H1 (cell line): ENCODE measurements around the gene PTPRC. TPM values are rescaled to one million over a fixed set of nuclear protein-coding genes. Genes with fewer than 3 reads are reported as not detected.

ENCODE experiments used
- CTCF ChIA-PET: fragments of 300-600 bp; sonication (Branson Sonifier 250); formaldehyde crosslinking; loops from one replicate; lab custom pipeline; 2021; ENCODE audit not compliant: partially characterized antibody; lab: Charles Lee
- POLR2A ChIA-PET: fragments of 300-600 bp; sonication (Branson Sonifier 250); formaldehyde crosslinking; loops from one replicate; lab custom pipeline; 2021; ENCODE audit warnings: inconsistent platforms; ENCODE audit not compliant: partially characterized antibody; lab: Charles Lee
- DNase-seq, 2 experiments: peaks; one replicate each; pipeline versions ENCODE4 v3.0.0 to v3.0.0-alpha.2; 2010 to 2022; ENCODE audit warnings: low spot score in 2 of 2, low read depth in 1 of 2, mixed read lengths in 1 of 2
- FAIRE-seq: peaks from 2 replicates; lab custom pipeline; 2011; peaks lifted over from hg19 to GRCh38; lab: Jason Lieb, UNC
- H2AFZ ChIP-seq: 2 replicates; pipeline ENCODE4 v1.8.1; 2012; ENCODE audit warnings: low read length, inconsistent platforms
- H2AK5ac ChIP-seq: 2 replicates; pipeline ENCODE4 v1.6.1; 2013; ENCODE audit warnings: low read depth, low read length
- H2BK120ac ChIP-seq: replicated peaks from 2 replicates; pipeline ENCODE3; 2013; ENCODE audit warnings: low read depth, low read length, inconsistent platforms
- H2BK12ac ChIP-seq: 2 replicates; pipeline ENCODE4 v1.6.1; 2013; ENCODE audit warnings: low read depth, low read length
- H2BK15ac ChIP-seq: 2 replicates; pipeline ENCODE4 v1.6.1; 2013; ENCODE audit warnings: low read length
- H2BK20ac ChIP-seq: 2 replicates; pipeline ENCODE4 v1.6.1; 2013; ENCODE audit warnings: low read length
- H2BK5ac ChIP-seq: 2 replicates; pipeline ENCODE4 v1.6.1; 2013; ENCODE audit warnings: low read depth, low read length
- H3K14ac ChIP-seq: 2 replicates; pipeline ENCODE4 v1.6.1; 2013; ENCODE audit warnings: inconsistent platforms; ENCODE audit not compliant: insufficient read length
- H3K18ac ChIP-seq: 2 replicates; pipeline ENCODE4 v1.6.1; 2013; ENCODE audit warnings: low read length; ENCODE audit errors: extremely low read depth
- H3K23ac ChIP-seq: 2 replicates; pipeline ENCODE4 v1.6.1; 2013; ENCODE audit warnings: inconsistent platforms; ENCODE audit not compliant: insufficient read length
- H3K23me2 ChIP-seq: 2 replicates; pipeline ENCODE4 v1.6.1; 2013; ENCODE audit warnings: low read depth, low read length
- H3K27ac ChIP-seq: 2 replicates; pipeline ENCODE4 v1.6.1; 2011; ENCODE audit warnings: low read depth, low read length, inconsistent platforms
- H3K27me3 ChIP-seq, 4 experiments: replicated peaks in 1 of 4; 1 replicate in 1 of 4; 2 replicates in 3 of 4; pipeline versions ENCODE4 v1.6.1 to v1.8.1; 2011 to 2013; ENCODE audit warnings: low read length in 3 of 4, mild to moderate bottlenecking in 3 of 4, inconsistent platforms in 2 of 4, mixed read lengths in 2 of 4, moderate library complexity in 1 of 4; ENCODE audit not compliant: control insufficient read depth in 3 of 4, insufficient read depth in 3 of 4; ENCODE audit errors: extremely low read depth in 1 of 4
- H3K36me3 ChIP-seq, 4 experiments: 2 replicates each; pipeline versions ENCODE4 v1.6.1 to v1.8.1; 2011 to 2013; ENCODE audit warnings: mild to moderate bottlenecking in 4 of 4, low read length in 3 of 4, moderate library complexity in 2 of 4, control low read depth in 1 of 4, inconsistent platforms in 1 of 4; ENCODE audit not compliant: insufficient read depth in 4 of 4, control insufficient read depth in 2 of 4
- H3K4ac ChIP-seq: replicated peaks from 2 replicates; pipeline ENCODE3; 2013; ENCODE audit warnings: low read length, low read depth, mixed read lengths, inconsistent platforms; ENCODE audit not compliant: insufficient read length
- H3K4me1 ChIP-seq, 4 experiments: replicated peaks in 1 of 4; 1 replicate in 1 of 4; 2 replicates in 3 of 4; pipeline versions ENCODE4 v1.6.1 to v1.8.1; 2011 to 2013; ENCODE audit warnings: low read length in 3 of 4, inconsistent platforms in 2 of 4, mixed read lengths in 1 of 4; ENCODE audit not compliant: insufficient read depth in 4 of 4, control insufficient read depth in 3 of 4
- H3K4me2 ChIP-seq, 2 experiments: 2 replicates each; pipeline versions ENCODE4 v1.6.1 to v1.8.1; 2011 to 2013; ENCODE audit warnings: low read depth in 2 of 2, low read length in 2 of 2, control low read depth in 1 of 2, inconsistent platforms in 1 of 2, mild to moderate bottlenecking in 1 of 2; ENCODE audit not compliant: insufficient read depth in 1 of 2
- H3K4me3 ChIP-seq, 4 experiments: fragments of 200-600, 300-600 bp in 1 of 4; sonication (generic), shearing (Covaris generic), sonication (Bioruptor Twin) in 1 of 4; 2 replicates each; pipeline versions ENCODE4 v1.5.1 to v1.8.1; 2011 to 2016; ENCODE audit warnings: low read length in 4 of 4, low read depth in 3 of 4, control low read depth in 2 of 4, inconsistent platforms in 2 of 4, mild to moderate bottlenecking in 2 of 4, mixed read lengths in 1 of 4, moderate library complexity in 1 of 4; ENCODE audit not compliant: insufficient read depth in 2 of 4; ENCODE audit errors: extremely low read depth in 1 of 4
- H3K56ac ChIP-seq: replicated peaks from 2 replicates; pipeline ENCODE3; 2013; ENCODE audit warnings: low read depth, mild to moderate bottlenecking, mixed read lengths, low read length, inconsistent platforms; ENCODE audit not compliant: insufficient read length
- H3K79me1 ChIP-seq: 2 replicates; pipeline ENCODE4 v1.6.1; 2013; ENCODE audit warnings: low read depth, low read length, control low read depth
- H3K79me2 ChIP-seq, 2 experiments: 2 replicates each; pipeline versions ENCODE4 v1.6.1 to v1.8.1; 2012 to 2013; ENCODE audit warnings: low read length in 2 of 2, mild to moderate bottlenecking in 2 of 2, inconsistent platforms in 1 of 2; ENCODE audit not compliant: insufficient read depth in 2 of 2, control insufficient read depth in 1 of 2
- H3K9ac ChIP-seq, 4 experiments: replicated peaks in 1 of 4; 1 replicate in 1 of 4; 2 replicates in 3 of 4; pipeline versions ENCODE4 v1.6.1 to v1.8.1; 2011 to 2013; ENCODE audit warnings: low read depth in 3 of 4, low read length in 3 of 4, control low read depth in 2 of 4, mild to moderate bottlenecking in 2 of 4, moderate library complexity in 2 of 4, inconsistent platforms in 1 of 4; ENCODE audit errors: extremely low read depth in 1 of 4
- H3K9me3 ChIP-seq, 2 experiments: 2 replicates each; pipeline versions ENCODE4 v1.6.1 to v1.8.1; 2012 to 2013; ENCODE audit warnings: mild to moderate bottlenecking in 2 of 2, moderate library complexity in 2 of 2, control low read depth in 1 of 2, inconsistent platforms in 1 of 2, low read depth in 1 of 2, low read length in 1 of 2, mixed read lengths in 1 of 2; ENCODE audit not compliant: insufficient read depth in 2 of 2
- H4K20me1 ChIP-seq, 2 experiments: replicated peaks in 1 of 2; 2 replicates each; pipeline versions ENCODE3 to v1.8.1; 2011 to 2013; ENCODE audit warnings: inconsistent platforms in 2 of 2, low read length in 2 of 2, mild to moderate bottlenecking in 1 of 2; ENCODE audit not compliant: insufficient read depth in 2 of 2, control insufficient read depth in 1 of 2
- H4K5ac ChIP-seq: 2 replicates; pipeline ENCODE4 v1.6.1; 2013; ENCODE audit warnings: low read length, low read depth, mixed read lengths, inconsistent platforms; ENCODE audit not compliant: insufficient read length
- H4K8ac ChIP-seq: 2 replicates; pipeline ENCODE4 v1.8.0; 2013; ENCODE audit warnings: mild to moderate bottlenecking, moderate library complexity, low read length, inconsistent platforms; ENCODE audit not compliant: insufficient read depth; ENCODE audit errors: extremely low read depth
- H4K91ac ChIP-seq: replicated peaks from 2 replicates; pipeline ENCODE3; 2013; ENCODE audit warnings: low read length, mixed read lengths, inconsistent platforms; ENCODE audit not compliant: insufficient read length
- BRCA1 ChIP-seq: IDR thresholded peaks from 2 replicates; pipeline ENCODE4 v1.6.1; 2012; ENCODE audit warnings: low read depth, low read length, improper control_type of control experiment
- CEBPB ChIP-seq: IDR thresholded peaks from 2 replicates; pipeline ENCODE4 v1.6.1; 2012; ENCODE audit warnings: low read depth, low read length
- E2F6 ChIP-seq: IDR thresholded peaks from 2 replicates; pipeline ENCODE4 v1.6.1; 2012; ENCODE audit warnings: inconsistent platforms
- GABPA ChIP-seq: IDR thresholded peaks from 2 replicates; pipeline ENCODE4 v1.6.1; 2011; ENCODE audit warnings: mild to moderate bottlenecking, low read length, moderate library complexity, borderline replicate concordance; ENCODE audit not compliant: insufficient read depth
- GTF2F1 ChIP-seq: IDR thresholded peaks from 2 replicates; pipeline ENCODE4 v1.6.1; 2012; ENCODE audit warnings: low read depth, low read length, improper control_type of control experiment, borderline replicate concordance
- HDAC2 ChIP-seq, 2 experiments: fragments of 300-600 bp in 1 of 2; sonication (generic) in 1 of 2; IDR thresholded peaks; 2 replicates each; pipeline ENCODE4 v1.6.1; 2011 to 2012; ENCODE audit warnings: low read depth in 2 of 2, low read length in 2 of 2, mild to moderate bottlenecking in 2 of 2, moderate library complexity in 2 of 2, borderline replicate concordance in 1 of 2, inconsistent platforms in 1 of 2
- JUN ChIP-seq: IDR thresholded peaks from 2 replicates; pipeline ENCODE4 v1.6.1; 2011; ENCODE audit warnings: low read depth, mild to moderate bottlenecking, improper control_type of control experiment, low read length
- MAX ChIP-seq: IDR thresholded peaks from 2 replicates; pipeline ENCODE4 v1.6.1; 2012; ENCODE audit warnings: inconsistent platforms
- NRF1 ChIP-seq: IDR thresholded peaks from 2 replicates; pipeline ENCODE4 v1.6.1; 2011; ENCODE audit warnings: mild to moderate bottlenecking, low read depth, low read length, improper control_type of control experiment
- PHF8 ChIP-seq: fragments of 200-600 bp; sonication (generic); conservative IDR thresholded peaks from 2 replicates; pipeline ENCODE4 v1.7.1; 2012; ENCODE audit warnings: low read depth, mild to moderate bottlenecking, inconsistent platforms, low read length, moderate library complexity
- POU5F1 ChIP-seq: IDR thresholded peaks from 2 replicates; pipeline ENCODE4 v1.6.1; 2011; ENCODE audit warnings: low read depth, mild to moderate bottlenecking, low read length, moderate library complexity
- RFX5 ChIP-seq: IDR thresholded peaks from 2 replicates; pipeline ENCODE4 v1.6.1; 2011; ENCODE audit warnings: low read depth, low read length, improper control_type of control experiment, borderline replicate concordance
- ZNF274 ChIP-seq: IDR thresholded peaks from 2 replicates; pipeline ENCODE4 v1.7.0; 2012; ENCODE audit warnings: low read length, borderline replicate concordance; ENCODE audit errors: extremely low read depth
- WGBS, 2 experiments: shearing (Covaris generic) in 1 of 2; methylation state at CpG; one replicate each; pipeline versions ENCODE4 v1.1.6 to v1.1.7; 2013 to 2015; ENCODE audit warnings: low lambda C conversion rate in 2 of 2, mixed read lengths in 2 of 2, inconsistent platforms in 1 of 2, low coverage in 1 of 2, missing lambda C conversion rate in 1 of 2; ENCODE audit not compliant: insufficient replicate concordance in 2 of 2, insufficient coverage in 1 of 2, insufficient read length in 1 of 2; ENCODE audit errors: extremely low coverage in 1 of 2, missing lambda C conversion rate in 1 of 2; 5-methylcytosine and 5-hydroxymethylcytosine counted together
- polyA plus RNA-seq, 7 experiments: library from polyadenylated mRNA; depleted of rRNA in 3 of 7; stranded (reverse) in 5 of 7; unstranded in 2 of 7; fragments of >200 nt in 5 of 7; fragments of 200-250 nt in 2 of 7; gene quantifications; 1 replicate in 5 of 7; 2 replicates in 1 of 7; 4 replicates in 1 of 7; pipeline versions ENCODE4 v1.2.1 to v1.2.3, GENCODE V29; 2011 to 2013; ENCODE audit warnings: missing spikeins in 2 of 7, mixed read lengths in 2 of 7
- total RNA-seq: library from RNA; stranded (reverse); fragmentation: NEBNext Ultra II Directional; extraction: Animal tissue kit (Norgen Biotek cat#: 25700); gene quantifications from 2 replicates; pipeline ENCODE4 v1.2.1, GENCODE V29; 2021

The PTPRC gene
- total and polyA plus RNA-seq, 2 of the 8 experiments (the other 6 are each of a cell fraction or from before 2014, with no cell fraction given), result 0.05 TPM; not detected in 1

DNA sequence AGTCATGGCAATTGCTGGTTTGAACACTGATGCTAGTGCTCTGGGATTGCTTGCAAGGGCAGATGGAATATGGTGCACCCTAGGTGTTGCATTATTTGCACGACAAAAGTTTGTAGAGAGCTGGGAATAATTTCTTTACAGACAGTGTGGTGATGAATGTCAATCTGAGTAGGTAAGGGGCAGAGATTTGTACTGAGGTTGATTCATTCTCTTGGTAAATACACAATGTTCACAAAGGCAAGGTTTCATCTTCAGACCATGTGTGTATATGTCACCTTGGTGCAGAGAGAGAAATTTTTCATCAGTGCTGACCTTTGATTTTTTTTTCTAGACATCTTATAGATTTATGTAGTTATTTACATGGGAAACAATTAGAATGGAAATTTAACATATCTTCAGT, 5.0 kb downstream of the PTPRC start:
- CTCF ChIA-PET, result no interaction called here
- no peak overlapping the region for H3K27ac ChIP-seq
- 81% methylated on average over 1 of the region's 1 CpG; no CpG with 5 or more reads in 1 of the 2 experiments for WGBS, 2 experiments
- no peaks in the 10 kb centered on the region for H3K27me3 ChIP-seq
- POLR2A ChIA-PET, result no interaction called here
- TF ChIP-seq GABPA, result no peak
- no peak for TF ChIP-seq ZNF274
- TF ChIP-seq CEBPB, result no peak
- TF ChIP-seq HDAC2 (IDR thresholded peaks at IDR 0.05; ENCODE audit: borderline replicate concordance in 1 of 2, low read depth in 2 of 2, low read length in 2 of 2), result no peak
- no peak for TF ChIP-seq POU5F1
- TF ChIP-seq E2F6, result no peak
- no peak for TF ChIP-seq BRCA1
- no peak for TF ChIP-seq PHF8
- no peak for TF ChIP-seq MAX
- no peak for TF ChIP-seq JUN
- no peak for TF ChIP-seq GTF2F1
- TF ChIP-seq RFX5, result no peak
- TF ChIP-seq NRF1, result no peak
- TF ChIP-seq, all 59 proteins: peak for 0
- DNase-seq, result no peak
- Histone ChIP-seq H3K79me1 (no peaks in the 10 kb centered on the region), H3K56ac (no peak overlapping the region), H4K5ac (no peak overlapping the region), H3K36me3 (no peaks in the 10 kb centered on the region), H4K8ac (no peak overlapping the region), H2BK20ac (no peak overlapping the region), H3K9me3 (no peaks in the 10 kb centered on the region), H3K4me3 (no peak overlapping the region), H3K4me2 (no peak overlapping the region), H2BK15ac (no peak overlapping the region), H3K23me2 (no peaks in the 10 kb centered on the region), H2BK5ac (no peak overlapping the region), H3K23ac (no peak overlapping the region), H2AFZ (0 out of 2 replicates have a peak overlapping the region, but pooled peaks have one; percentile 50), H3K9ac (no peak overlapping the region), H3K79me2 (no peaks in the 10 kb centered on the region), H3K4me1 (no peaks in the 10 kb centered on the region), H4K91ac (no peak overlapping the region), H2BK12ac (no peak overlapping the region), H3K14ac (no peak overlapping the region), H2AK5ac (no peak overlapping the region), H3K18ac (no peak overlapping the region), H4K20me1 (no peaks in the 10 kb centered on the region), H2BK120ac (no peak overlapping the region), H3K4ac (no peak overlapping the region)
- FAIRE-seq, result no peak
